Posterior vena cava (tissue), 2 donors: ENCODE measurements around the gene SORBS2. TPM values are rescaled to one million over a fixed set of nuclear protein-coding genes. Genes with fewer than 3 reads are reported as not detected.

ENCODE experiments used
- DNase-seq: peaks from one replicate; pipeline ENCODE4 v3.0.0-alpha.2; 2020; ENCODE audit warnings: low spot score
- intact Hi-C, 2 donors: fragments of 100-400 bp; cut with DNase I; formaldehyde crosslinking; loops; one replicate each; pipeline versions ENCODE4 v1.14.1 to v1.14.2; 2022 to 2023
- total RNA-seq, 2 donors: library from RNA; stranded (reverse); fragmentation: NEBNext Ultra II Directional; extraction: Animal tissue kit (Norgen Biotek cat#: 25700); gene quantifications; one replicate each; pipeline ENCODE4 v1.2.1, GENCODE V29; 2021
- donor health status: DM: yes; HTN: yes; CAD: no.
- donor health status: DM: yes; HTN: yes; CAD: no.

SORBS2 gene
- total RNA-seq, 2 donors from 2014 or later: 139 to 166 TPM

GRCh38 chr4:185836241-185837084, 24.5 kb upstream of the SORBS2 start:
- intact Hi-C loops: no loop called here
- DNase-seq: no peak

- DNase-seq: no peak
- intact Hi-C loops: no loop called here
Observed at GRCh38 chr4:185835814-185836213, 23.8 kb upstream of the SORBS2 start.

GRCh38 chr4:185835336-185835735, 23.3 kb upstream of the SORBS2 start:
- no peak for DNase-seq
- intact Hi-C loops: no loop called here

- no peak for DNase-seq
- intact Hi-C loops: no loop called here
Observed at GRCh38 chr4:185834778-185835177, 22.8 kb upstream of the SORBS2 start.

GRCh38 chr4:185834088-185834487, 22.1 kb upstream of the SORBS2 start:
- intact Hi-C loops: no loop called here
- DNase-seq: no peak

- DNase-seq: no peak
- intact Hi-C loops: no loop called here
Observed at GRCh38 chr4:185833055-185833598, 21.1 kb upstream of the SORBS2 start.

- intact Hi-C loops: no loop called here
- no peak for DNase-seq
Observed at GRCh38 chr4:185831125-185831815, 19.3 kb upstream of the SORBS2 start.

GRCh38 chr4:185830263-185830994, 18.4 kb upstream of the SORBS2 start:
- DNase-seq: no peak
- intact Hi-C loops: no loop called here

- intact Hi-C loops: no loop called here
- no peak for DNase-seq
Observed at GRCh38 chr4:185826381-185826780, 14.4 kb upstream of the SORBS2 start.

- no peak for DNase-seq
- intact Hi-C loops: no loop called here
Observed at GRCh38 chr4:185825737-185826136, 13.7 kb upstream of the SORBS2 start.

- intact Hi-C loops: no loop called here
- no peak for DNase-seq
Observed at GRCh38 chr4:185822791-185823190, 10.8 kb upstream of the SORBS2 start.

- intact Hi-C loops: no loop called here
- no peak for DNase-seq
Observed at GRCh38 chr4:185821029-185821419, 9.0 kb upstream of the SORBS2 start.

GRCh38 chr4:185820146-185821028, 8.4 kb upstream of the SORBS2 start:
- intact Hi-C loops: no loop called here
- no peak for DNase-seq

- intact Hi-C loops: no loop called here
- DNase-seq: no peak
Observed at GRCh38 chr4:185819144-185819543, 7.2 kb upstream of the SORBS2 start.

GRCh38 chr4:185817403-185817818, 5.4 kb upstream of the SORBS2 start:
- DNase-seq: no peak
- intact Hi-C loops: no loop called here

- intact Hi-C loops: no loop called here
- no peak for DNase-seq
Observed at GRCh38 chr4:185813133-185813532, 1.1 kb upstream of the SORBS2 start.

- DNase-seq: no peak
- intact Hi-C loops: loop anchor here in 1 of 2 donors (2.0 kb wide), 1 partner anchor 56 kb away; no protein-coding TSS in a partner anchor
Observed at GRCh38 chr4:185810746-185811508, 1.1 kb downstream of the SORBS2 start.

- intact Hi-C loops: loop anchor here in 1 of 2 donors (2.0 kb wide), 1 partner anchor 55 kb away; no protein-coding TSS in a partner anchor
- no peak for DNase-seq
Observed at GRCh38 chr4:185809533-185810071, 2.4 kb downstream of the SORBS2 start.
